GM23338 (cell line): ENCODE measurements around the gene STK39.

Experiments
- CREB1 ChIP-seq: fragments of 250-450 bp; sonication (Bioruptor Pico); IDR thresholded peaks from 2 replicates; pipeline ENCODE4 v1.5.0; 2020; ENCODE audit warnings: low read depth, mild to moderate bottlenecking, moderate library complexity
- CTCF ChIP-seq, 2 experiments: fragments of 200-600 bp in 1 of 2; sonication (generic) in 1 of 2; conservative IDR thresholded peaks; 2 replicates each; pipeline versions ENCODE4 v1.5.1 to v1.6.1; 2016 to 2017; ENCODE audit warnings: antibody characterized with exemption in 2 of 2, low read depth in 2 of 2, mild to moderate bottlenecking in 2 of 2, moderate library complexity in 1 of 2
- ETS1 ChIP-seq: IDR thresholded peaks from 2 replicates; pipeline ENCODE4 v1.6.1; 2016; ENCODE audit warnings: antibody characterized with exemption
- EZH2 ChIP-seq: fragments of 200-600 bp; sonication (generic); IDR thresholded peaks from one replicate; pipeline ENCODE4 v1.8.0; 2017; ENCODE audit warnings: antibody characterized with exemption, mild to moderate bottlenecking, low read depth; ENCODE audit not compliant: unreplicated experiment
- EZH2phosphoT487 ChIP-seq: fragments of 200-600 bp; sonication (generic); IDR thresholded peaks from one replicate; pipeline ENCODE4 v1.8.1; 2018; ENCODE audit warnings: antibody characterized with exemption; ENCODE audit not compliant: unreplicated experiment
- JUNB ChIP-seq: IDR thresholded peaks from one replicate; pipeline ENCODE4 v1.6.1; 2016; ENCODE audit warnings: antibody characterized with exemption; ENCODE audit not compliant: unreplicated experiment
- NANOG ChIP-seq: IDR thresholded peaks from 2 replicates; pipeline ENCODE4 v1.6.1; 2016; ENCODE audit warnings: antibody characterized with exemption, borderline replicate concordance
- POLR2AphosphoS5 ChIP-seq: IDR thresholded peaks from 2 replicates; pipeline ENCODE4 v1.6.1; 2016; ENCODE audit warnings: antibody characterized with exemption, low read depth
- STAT1 ChIP-seq: IDR thresholded peaks from one replicate; pipeline ENCODE4 v1.6.1; 2016; ENCODE audit warnings: antibody characterized with exemption; ENCODE audit not compliant: unreplicated experiment
- ZNF114 ChIP-seq: fragments of 250-450 bp; sonication (Bioruptor Pico); IDR thresholded peaks from 2 replicates; pipeline ENCODE4 v1.5.0; 2020; ENCODE audit warnings: mild to moderate bottlenecking, moderate library complexity
- ZNF331 ChIP-seq: fragments of 250-450 bp; sonication (Bioruptor Pico); IDR thresholded peaks from 2 replicates; pipeline ENCODE4 v1.5.0; 2020; ENCODE audit warnings: low read depth, mild to moderate bottlenecking, moderate library complexity
- TF ChIP-seq, protein P1 (sequence below): IDR thresholded peaks from one replicate; pipeline ENCODE4 v1.6.1; 2018; ENCODE audit warnings: antibody characterized with exemption; ENCODE audit not compliant: unreplicated experiment
- TF ChIP-seq, protein P2 (sequence below): fragments of 250-450 bp; sonication (Bioruptor Pico); IDR thresholded peaks from 2 replicates; pipeline ENCODE4 v1.5.0; 2020; ENCODE audit warnings: mild to moderate bottlenecking, moderate library complexity

GRCh38 chr2:167925758-167926157 lies 321.6 kb downstream of the STK39 start:
- TF ChIP-seq EZH2phosphoT487 (no peak), EZH2 (no peak), CTCF (conservative IDR thresholded peaks at IDR 0.05; ENCODE audit: low read depth in 2 of 2) (no peak), POLR2AphosphoS5 (no peak), NANOG (no peak), ZNF331 (CRISPR knock-in tag) (no peak), ETS1 (no peak), CREB1 (CRISPR knock-in tag) (no peak), ZNF114 (CRISPR knock-in tag) (no peak), JUNB (no peak), STAT1 (no peak)
- TF ChIP-seq, protein P1, sequence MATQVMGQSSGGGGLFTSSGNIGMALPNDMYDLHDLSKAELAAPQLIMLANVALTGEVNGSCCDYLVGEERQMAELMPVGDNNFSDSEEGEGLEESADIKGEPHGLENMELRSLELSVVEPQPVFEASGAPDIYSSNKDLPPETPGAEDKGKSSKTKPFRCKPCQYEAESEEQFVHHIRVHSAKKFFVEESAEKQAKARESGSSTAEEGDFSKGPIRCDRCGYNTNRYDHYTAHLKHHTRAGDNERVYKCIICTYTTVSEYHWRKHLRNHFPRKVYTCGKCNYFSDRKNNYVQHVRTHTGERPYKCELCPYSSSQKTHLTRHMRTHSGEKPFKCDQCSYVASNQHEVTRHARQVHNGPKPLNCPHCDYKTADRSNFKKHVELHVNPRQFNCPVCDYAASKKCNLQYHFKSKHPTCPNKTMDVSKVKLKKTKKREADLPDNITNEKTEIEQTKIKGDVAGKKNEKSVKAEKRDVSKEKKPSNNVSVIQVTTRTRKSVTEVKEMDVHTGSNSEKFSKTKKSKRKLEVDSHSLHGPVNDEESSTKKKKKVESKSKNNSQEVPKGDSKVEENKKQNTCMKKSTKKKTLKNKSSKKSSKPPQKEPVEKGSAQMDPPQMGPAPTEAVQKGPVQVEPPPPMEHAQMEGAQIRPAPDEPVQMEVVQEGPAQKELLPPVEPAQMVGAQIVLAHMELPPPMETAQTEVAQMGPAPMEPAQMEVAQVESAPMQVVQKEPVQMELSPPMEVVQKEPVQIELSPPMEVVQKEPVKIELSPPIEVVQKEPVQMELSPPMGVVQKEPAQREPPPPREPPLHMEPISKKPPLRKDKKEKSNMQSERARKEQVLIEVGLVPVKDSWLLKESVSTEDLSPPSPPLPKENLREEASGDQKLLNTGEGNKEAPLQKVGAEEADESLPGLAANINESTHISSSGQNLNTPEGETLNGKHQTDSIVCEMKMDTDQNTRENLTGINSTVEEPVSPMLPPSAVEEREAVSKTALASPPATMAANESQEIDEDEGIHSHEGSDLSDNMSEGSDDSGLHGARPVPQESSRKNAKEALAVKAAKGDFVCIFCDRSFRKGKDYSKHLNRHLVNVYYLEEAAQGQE: no peak
- TF ChIP-seq, protein P2, sequence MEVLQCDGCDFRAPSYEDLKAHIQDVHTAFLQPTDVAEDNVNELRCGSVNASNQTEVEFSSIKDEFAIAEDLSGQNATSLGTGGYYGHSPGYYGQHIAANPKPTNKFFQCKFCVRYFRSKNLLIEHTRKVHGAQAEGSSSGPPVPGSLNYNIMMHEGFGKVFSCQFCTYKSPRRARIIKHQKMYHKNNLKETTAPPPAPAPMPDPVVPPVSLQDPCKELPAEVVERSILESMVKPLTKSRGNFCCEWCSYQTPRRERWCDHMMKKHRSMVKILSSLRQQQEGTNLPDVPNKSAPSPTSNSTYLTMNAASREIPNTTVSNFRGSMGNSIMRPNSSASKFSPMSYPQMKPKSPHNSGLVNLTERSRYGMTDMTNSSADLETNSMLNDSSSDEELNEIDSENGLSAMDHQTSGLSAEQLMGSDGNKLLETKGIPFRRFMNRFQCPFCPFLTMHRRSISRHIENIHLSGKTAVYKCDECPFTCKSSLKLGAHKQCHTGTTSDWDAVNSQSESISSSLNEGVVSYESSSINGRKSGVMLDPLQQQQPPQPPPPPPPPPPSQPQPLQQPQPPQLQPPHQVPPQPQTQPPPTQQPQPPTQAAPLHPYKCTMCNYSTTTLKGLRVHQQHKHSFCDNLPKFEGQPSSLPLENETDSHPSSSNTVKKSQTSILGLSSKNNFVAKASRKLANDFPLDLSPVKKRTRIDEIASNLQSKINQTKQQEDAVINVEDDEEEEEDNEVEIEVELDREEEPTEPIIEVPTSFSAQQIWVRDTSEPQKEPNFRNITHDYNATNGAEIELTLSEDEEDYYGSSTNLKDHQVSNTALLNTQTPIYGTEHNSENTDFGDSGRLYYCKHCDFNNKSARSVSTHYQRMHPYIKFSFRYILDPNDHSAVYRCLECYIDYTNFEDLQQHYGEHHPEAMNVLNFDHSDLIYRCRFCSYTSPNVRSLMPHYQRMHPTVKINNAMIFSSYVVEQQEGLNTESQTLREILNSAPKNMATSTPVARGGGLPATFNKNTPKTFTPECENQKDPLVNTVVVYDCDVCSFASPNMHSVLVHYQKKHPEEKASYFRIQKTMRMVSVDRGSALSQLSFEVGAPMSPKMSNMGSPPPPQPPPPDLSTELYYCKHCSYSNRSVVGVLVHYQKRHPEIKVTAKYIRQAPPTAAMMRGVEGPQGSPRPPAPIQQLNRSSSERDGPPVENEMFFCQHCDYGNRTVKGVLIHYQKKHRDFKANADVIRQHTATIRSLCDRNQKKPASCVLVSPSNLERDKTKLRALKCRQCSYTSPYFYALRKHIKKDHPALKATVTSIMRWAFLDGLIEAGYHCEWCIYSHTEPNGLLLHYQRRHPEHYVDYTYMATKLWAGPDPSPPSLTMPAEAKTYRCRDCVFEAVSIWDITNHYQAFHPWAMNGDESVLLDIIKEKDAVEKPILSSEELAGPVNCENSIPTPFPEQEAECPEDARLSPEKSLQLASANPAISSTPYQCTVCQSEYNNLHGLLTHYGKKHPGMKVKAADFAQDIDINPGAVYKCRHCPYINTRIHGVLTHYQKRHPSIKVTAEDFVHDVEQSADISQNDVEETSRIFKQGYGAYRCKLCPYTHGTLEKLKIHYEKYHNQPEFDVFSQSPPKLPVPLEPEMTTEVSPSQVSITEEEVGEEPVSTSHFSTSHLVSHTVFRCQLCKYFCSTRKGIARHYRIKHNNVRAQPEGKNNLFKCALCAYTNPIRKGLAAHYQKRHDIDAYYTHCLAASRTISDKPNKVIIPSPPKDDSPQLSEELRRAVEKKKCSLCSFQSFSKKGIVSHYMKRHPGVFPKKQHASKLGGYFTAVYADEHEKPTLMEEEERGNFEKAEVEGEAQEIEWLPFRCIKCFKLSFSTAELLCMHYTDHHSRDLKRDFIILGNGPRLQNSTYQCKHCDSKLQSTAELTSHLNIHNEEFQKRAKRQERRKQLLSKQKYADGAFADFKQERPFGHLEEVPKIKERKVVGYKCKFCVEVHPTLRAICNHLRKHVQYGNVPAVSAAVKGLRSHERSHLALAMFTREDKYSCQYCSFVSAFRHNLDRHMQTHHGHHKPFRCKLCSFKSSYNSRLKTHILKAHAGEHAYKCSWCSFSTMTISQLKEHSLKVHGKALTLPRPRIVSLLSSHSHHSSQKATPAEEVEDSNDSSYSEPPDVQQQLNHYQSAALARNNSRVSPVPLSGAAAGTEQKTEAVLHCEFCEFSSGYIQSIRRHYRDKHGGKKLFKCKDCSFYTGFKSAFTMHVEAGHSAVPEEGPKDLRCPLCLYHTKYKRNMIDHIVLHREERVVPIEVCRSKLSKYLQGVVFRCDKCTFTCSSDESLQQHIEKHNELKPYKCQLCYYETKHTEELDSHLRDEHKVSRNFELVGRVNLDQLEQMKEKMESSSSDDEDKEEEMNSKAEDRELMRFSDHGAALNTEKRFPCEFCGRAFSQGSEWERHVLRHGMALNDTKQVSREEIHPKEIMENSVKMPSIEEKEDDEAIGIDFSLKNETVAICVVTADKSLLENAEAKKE (CRISPR knock-in tag): no peak
